HG02759 (cell line): Measurements from ENCODE around the gene PPM1H.
A peak's percentile ranks its signal among the peaks of the same experiment; 100 is the strongest.
"Not testable (repeated sequence)": the region's sequence is repeated elsewhere in the genome, so short reads cannot be mapped to it uniquely, and the experiment has no call there.

Source experiments
- ATAC-seq: cut with Tn5 transposase; IDR thresholded peaks from one replicate; pipeline ENCODE4 v1.9.1; 2021; ENCODE audit warnings: mild to moderate bottlenecking, moderate library complexity; ENCODE audit not compliant: unreplicated experiment

The PPM1H gene

DNA sequence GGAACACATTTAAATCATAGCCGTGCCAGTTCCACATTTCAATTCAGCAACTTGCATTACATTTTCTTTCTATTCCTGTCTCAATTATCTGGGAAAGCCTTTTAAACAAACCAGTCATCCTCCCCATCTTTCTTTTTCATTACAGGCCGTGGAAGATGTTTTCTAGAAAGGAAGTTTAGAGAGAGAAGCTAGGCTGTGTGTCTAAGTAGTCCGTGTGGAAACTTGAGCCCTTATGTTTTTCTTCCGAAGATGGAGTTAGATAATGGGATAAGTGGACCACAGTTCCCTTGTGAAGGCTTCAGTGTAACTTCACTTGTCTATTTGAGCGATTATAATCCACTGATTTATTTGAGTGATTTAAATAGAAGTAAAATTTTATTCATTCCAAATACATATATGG is 12.4 kb upstream of the PPM1H start:
- ATAC-seq: no peak

DNA sequence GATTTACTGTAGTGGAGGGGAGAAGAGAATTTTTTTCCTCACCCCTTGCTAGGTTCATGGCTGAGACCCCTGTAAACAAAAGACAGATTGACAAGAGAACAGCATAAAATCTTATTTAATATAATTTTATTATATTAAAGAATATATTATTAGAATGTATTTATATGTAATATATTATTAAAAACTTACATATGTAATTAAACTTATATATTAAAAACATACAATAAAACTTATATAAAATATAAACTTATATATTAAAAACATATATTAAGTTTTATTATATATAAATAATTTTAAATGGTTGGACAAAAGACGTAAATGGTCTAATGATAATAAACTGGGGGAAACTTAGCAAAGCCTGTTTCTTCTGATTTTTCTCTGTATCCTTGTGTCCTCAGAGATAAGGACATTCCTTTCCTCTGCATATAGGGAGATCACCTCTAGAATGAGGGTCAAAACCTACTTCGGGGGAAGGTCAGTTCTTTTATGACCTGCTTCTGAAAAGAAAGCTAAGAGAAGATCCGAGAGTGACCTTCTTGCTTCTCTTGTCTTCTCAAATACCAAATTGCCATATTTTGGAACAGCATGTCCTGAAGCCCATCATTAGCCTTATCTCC is 8.9 kb upstream of the PPM1H start:
- no peak for ATAC-seq

GRCh38 chr12:62942316-62942715 is 7.4 kb upstream of the PPM1H start:
- ATAC-seq: not testable (repeated sequence)

DNA sequence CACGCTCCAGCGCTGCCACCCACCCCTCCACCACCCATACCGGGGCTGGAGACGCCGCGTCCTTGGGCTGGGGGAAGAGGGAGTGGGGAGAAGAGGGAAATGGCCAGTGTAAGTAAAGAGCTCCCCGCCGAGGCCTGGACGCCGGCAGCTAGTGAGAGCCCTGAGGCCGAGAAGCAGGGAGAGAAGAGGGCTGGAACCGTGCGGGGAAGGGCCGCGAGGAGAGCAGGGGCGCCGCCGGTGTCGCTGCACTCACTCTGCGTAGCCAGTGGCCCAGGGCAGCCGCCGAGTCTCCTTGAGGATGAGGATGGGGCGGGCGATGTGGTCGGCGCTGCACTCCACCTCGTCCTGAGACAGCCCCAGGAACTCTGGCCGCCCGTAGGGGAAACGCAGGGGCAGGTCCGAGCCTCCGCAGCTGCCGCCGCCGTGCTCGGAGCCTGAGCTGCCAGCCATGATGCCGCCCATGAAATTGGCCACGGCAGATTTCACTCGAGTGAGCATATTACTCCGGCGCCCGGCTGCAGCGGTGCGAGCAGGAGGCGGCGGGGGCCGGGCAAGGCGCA is 631 bp downstream of the PPM1H start:
- ATAC-seq: peak; percentile 51

- no peak for ATAC-seq
These were observed 1.2 kb downstream of the PPM1H start for GRCh38 chr12:62933602-62934238.

DNA sequence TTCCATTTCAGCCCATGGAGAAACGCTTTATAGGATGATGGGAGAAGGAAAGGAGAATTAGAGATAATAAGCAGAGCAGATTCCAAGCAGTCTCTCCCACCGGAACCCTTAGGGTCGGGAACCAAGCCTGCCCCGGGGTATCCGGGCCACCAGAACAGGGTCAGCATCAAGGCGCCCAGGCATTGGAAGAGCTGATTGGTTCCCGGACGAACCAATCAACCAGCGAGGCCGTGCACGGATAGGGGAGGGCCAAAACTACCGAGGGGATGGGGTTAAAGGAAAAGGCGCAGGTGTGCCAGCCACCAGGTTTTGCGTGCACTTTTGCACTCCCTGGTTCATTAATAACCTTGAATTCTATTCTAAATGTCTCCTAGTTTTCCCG is 1.7 kb downstream of the PPM1H start:
- ATAC-seq: no peak

- ATAC-seq: no peak
These were observed 3.5 kb downstream of the PPM1H start for GRCh38 chr12:62931477-62931876.

GRCh38 chr12:62930546-62931425 is 4.2 kb downstream of the PPM1H start:
- ATAC-seq: no peak

DNA sequence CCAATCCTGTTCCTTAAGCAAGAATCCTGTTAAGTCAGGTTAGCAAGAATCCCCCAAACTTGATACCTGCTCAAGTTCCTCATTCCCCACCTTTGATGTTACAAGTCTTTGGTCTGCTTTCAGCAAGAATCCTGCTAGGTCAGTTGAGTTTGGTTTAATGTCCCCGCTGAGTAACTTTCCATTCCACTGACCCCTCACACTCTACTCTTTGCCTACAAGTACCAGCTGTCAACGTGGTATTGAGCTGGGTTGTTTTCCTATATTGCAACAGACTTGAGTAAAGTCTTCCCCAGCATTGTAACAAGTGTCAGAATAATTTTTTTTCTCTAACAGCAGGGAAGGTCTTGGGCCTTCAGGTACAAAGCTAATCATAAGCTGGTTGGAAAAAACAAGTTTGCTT is 6.3 kb downstream of the PPM1H start:
- no peak for ATAC-seq

DNA sequence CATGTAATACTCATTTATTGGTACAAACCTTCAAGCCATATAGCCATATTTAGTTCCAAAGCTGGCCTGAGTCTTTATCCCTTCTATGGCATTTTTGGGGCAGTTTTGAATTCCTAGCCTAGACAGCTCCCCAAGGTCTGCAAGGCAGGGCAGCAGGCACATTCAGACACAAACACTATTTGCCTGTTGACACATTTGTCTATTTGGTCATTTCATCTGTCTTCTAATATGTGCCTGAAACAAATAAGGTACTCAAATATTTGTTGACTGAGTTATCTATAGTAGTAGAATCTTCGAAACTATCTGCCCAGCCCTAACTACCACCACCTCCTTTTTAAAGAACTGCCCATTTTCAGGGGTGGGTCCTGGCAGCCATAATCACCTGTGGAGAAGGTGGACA is 9.3 kb downstream of the PPM1H start:
- no peak for ATAC-seq

GRCh38 chr12:62924084-62924483 is 10.9 kb downstream of the PPM1H start:
- ATAC-seq: no peak

- ATAC-seq: no peak
These were observed 12.4 kb downstream of the PPM1H start for GRCh38 chr12:62922539-62922938.

DNA sequence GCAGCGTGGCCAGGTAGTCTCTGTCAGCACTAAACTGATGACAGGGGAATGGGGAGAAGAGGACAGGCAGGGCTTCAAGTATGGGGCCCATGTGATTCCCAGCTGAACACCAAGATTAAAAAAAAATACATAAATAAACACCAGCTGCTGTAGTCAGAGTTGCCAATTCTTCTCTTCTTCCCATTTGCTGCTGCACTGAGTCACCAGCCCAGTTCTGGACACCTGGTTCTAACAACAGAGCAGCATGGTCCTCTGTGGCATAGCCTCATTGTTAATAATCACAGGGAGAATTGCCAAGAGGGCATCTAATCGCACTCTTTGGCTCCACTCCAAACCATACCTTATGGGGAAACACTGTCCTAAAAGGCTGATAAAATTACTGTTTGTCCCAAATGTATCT is 15.1 kb downstream of the PPM1H start:
- ATAC-seq: no peak

- ATAC-seq: no peak
These were observed 17.0 kb downstream of the PPM1H start for GRCh38 chr12:62917926-62918325.

GRCh38 chr12:62916632-62917425 is 18.1 kb downstream of the PPM1H start:
- ATAC-seq: no peak

DNA sequence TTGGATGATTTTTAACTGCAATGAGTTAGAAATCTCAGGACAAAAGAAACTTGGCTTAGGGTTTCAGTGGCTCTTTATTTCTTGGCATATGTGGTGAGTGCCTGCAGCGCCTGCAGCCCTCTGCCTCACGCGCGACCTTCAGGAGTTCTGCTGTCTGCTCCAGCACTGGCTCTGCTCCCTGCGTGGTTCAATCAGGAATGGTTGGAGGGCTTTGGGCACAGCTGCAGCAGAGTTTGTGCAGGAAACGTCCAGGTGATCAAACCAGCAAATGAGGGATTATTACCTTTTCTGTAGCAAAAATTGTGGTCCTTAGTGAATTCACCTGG is 19.8 kb downstream of the PPM1H start:
- no peak for ATAC-seq

DNA sequence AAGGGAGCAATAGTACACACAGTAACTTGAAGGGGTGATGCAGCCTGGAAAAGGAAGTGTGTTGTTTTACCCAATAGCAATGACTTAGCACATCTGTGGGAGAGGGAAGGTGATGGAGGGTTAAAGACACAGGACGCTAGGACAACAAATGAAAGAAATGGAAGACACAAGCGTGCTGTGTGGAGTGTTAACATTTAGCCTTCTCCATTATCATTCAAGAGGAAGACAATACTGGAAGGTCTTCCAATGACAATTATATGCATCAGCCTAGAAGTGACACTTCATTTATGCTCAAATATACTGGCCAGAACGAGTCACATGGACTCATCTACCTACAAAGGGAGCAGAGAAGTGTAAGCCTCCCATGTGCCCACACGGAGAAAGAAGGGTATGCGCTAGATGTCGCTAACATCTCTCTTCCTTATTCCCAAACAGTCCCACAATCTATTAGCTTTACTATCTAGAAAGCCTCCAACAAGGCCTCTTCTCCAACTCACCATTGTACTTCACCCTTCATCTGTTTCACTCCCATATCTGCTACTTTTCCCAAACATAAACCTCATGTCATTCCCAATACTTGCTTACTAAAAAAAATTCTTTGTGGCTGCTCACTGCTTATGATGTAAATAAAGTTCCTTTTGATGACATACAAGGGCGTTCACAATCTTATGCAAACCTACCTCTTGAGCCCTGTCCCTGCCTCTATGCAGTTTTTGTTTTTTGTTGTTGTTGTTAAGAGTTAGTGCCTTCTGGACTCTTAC is 20.3 kb downstream of the PPM1H start:
- no peak for ATAC-seq

- no peak for ATAC-seq
These were observed 21.6 kb downstream of the PPM1H start for GRCh38 chr12:62913380-62913779.

DNA sequence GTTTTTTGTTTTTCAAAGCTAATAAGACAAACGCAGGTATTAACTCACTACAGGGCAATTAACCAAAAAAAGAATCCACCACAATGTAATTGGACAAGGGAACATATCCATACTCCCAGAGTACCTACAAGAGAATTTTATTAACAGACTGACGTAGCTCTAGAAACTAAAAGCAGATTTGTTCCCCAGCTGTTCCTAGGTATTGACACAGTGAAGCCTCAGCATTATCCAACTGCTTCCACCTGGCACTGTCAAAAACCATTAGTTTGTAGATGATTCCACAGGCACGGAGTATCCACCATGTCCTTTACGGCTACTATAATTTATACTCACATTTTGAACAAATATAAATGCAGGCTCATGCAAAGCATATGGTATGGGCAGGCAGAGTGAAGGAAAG is 22.3 kb downstream of the PPM1H start:
- ATAC-seq: no peak

DNA sequence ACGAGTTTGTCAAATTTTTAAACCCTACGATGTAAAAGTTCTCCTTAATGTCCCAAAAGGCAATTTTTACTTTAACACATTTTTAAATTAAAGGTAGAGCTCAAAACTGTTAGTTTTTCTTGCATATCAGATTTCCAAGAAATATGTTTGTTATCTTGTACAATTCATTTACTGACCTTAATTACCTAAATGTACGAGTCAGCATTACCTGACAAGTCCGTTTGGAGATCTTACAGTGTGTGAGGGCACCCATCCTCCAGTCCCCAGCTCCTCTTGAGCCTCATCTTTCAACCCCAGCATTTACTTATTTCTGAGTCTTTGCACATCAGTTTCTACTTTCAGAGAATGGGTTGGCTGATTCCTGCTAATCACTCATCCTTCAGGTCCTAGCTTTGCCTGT is 23.7 kb downstream of the PPM1H start:
- ATAC-seq: no peak
